Measurements from ENCODE around the gene CWC25. TPM values are rescaled to one million over a fixed set of nuclear protein-coding genes. Genes with fewer than 3 reads are reported as not detected.

The CWC25 gene
- total and polyA plus RNA-seq, 9 of the 15 experiments (the other 6 are each of a cell fraction or from before 2014, with no cell fraction given), result 16.5 to 27.4 (median 23.0) TPM

DNA sequence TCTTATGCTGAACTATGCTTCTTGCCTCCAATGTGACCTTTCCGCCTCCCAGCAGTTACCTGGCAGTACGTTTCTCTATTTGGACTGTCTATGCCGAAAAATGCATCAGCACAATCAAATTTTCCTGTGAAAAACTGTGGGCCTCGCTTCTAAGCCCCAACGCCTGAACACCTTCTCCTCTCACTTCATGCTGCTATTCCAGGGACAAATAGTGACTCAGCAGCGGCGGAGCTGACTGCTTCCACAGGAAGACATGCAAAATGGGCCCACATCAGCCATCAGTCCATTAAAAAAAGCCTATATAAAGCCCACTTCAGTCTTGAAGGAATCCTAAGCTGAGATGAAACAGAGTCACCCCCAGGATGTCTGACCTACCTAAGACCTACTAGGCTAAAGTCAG lies 15.3 kb downstream of the CWC25 start:
- DNase-seq (ENCODE audit: extremely low read depth in 1 of 4, low spot score in 3 of 4), result no peak
- no peaks in the 10 kb centered on the region for H4K20me1 ChIP-seq (replicated peaks; ENCODE audit: control insufficient read depth, insufficient read depth, low read length)
- no peak overlapping the region for H3K4me3 ChIP-seq
- in situ Hi-C loops (cut with MboI), result no loop called here
- H3K9me1 ChIP-seq (ENCODE audit: control insufficient read depth, insufficient read depth, low read length), result no peaks in the 10 kb centered on the region
- intact Hi-C loops (cut with micrococcal nuclease), result no loop called here
- FAIRE-seq, result no peak
- H2AFZ ChIP-seq (ENCODE audit: low read depth, low read length), result no peak overlapping the region
- no peaks in the 10 kb centered on the region for H3K79me2 ChIP-seq (ENCODE audit: control insufficient read depth, insufficient read depth, low read length)
- no peak overlapping the region for H3K9ac ChIP-seq (ENCODE audit: insufficient read depth in 1 of 2, low read depth in 2 of 2, low read length in 2 of 2)
- peaks cover 85% of the 10 kb centered on the region for H3K36me3 ChIP-seq (ENCODE audit: control insufficient read depth, insufficient read depth, low read length)
- TF ChIP-seq, protein P1, sequence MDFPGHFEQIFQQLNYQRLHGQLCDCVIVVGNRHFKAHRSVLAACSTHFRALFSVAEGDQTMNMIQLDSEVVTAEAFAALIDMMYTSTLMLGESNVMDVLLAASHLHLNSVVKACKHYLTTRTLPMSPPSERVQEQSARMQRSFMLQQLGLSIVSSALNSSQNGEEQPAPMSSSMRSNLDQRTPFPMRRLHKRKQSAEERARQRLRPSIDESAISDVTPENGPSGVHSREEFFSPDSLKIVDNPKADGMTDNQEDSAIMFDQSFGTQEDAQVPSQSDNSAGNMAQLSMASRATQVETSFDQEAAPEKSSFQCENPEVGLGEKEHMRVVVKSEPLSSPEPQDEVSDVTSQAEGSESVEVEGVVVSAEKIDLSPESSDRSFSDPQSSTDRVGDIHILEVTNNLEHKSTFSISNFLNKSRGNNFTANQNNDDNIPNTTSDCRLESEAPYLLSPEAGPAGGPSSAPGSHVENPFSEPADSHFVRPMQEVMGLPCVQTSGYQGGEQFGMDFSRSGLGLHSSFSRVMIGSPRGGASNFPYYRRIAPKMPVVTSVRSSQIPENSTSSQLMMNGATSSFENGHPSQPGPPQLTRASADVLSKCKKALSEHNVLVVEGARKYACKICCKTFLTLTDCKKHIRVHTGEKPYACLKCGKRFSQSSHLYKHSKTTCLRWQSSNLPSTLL (IDR thresholded peaks at IDR 0.05), result no peak
- TF ChIP-seq ZNF212 (CRISPR knock-in tag; IDR thresholded peaks at IDR 0.05), result no peak
- TF ChIP-seq, protein P2, sequence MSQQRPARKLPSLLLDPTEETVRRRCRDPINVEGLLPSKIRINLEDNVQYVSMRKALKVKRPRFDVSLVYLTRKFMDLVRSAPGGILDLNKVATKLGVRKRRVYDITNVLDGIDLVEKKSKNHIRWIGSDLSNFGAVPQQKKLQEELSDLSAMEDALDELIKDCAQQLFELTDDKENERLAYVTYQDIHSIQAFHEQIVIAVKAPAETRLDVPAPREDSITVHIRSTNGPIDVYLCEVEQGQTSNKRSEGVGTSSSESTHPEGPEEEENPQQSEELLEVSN (IDR thresholded peaks at IDR 0.05; ENCODE audit: borderline replicate concordance in 1 of 2, extremely low read depth in 1 of 2, insufficient read depth in 1 of 2, insufficient read length in 1 of 2, low read depth in 1 of 2, low read length in 1 of 2, poor library complexity in 1 of 2, severe bottlenecking in 1 of 2), result no peak
- TF ChIP-seq, protein P3, sequence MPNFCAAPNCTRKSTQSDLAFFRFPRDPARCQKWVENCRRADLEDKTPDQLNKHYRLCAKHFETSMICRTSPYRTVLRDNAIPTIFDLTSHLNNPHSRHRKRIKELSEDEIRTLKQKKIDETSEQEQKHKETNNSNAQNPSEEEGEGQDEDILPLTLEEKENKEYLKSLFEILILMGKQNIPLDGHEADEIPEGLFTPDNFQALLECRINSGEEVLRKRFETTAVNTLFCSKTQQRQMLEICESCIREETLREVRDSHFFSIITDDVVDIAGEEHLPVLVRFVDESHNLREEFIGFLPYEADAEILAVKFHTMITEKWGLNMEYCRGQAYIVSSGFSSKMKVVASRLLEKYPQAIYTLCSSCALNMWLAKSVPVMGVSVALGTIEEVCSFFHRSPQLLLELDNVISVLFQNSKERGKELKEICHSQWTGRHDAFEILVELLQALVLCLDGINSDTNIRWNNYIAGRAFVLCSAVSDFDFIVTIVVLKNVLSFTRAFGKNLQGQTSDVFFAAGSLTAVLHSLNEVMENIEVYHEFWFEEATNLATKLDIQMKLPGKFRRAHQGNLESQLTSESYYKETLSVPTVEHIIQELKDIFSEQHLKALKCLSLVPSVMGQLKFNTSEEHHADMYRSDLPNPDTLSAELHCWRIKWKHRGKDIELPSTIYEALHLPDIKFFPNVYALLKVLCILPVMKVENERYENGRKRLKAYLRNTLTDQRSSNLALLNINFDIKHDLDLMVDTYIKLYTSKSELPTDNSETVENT (CRISPR knock-in tag; IDR thresholded peaks at IDR 0.05), result no peak
- TF ChIP-seq NFIC (IDR thresholded peaks at IDR 0.05), result no peak
- no peak for TF ChIP-seq HEY1 (CRISPR knock-in tag; IDR thresholded peaks at IDR 0.05; ENCODE audit: borderline replicate concordance)
- no peak for TF ChIP-seq NR2F6 (CRISPR knock-in tag; IDR thresholded peaks at IDR 0.05)
- TF ChIP-seq ZNF785 (CRISPR knock-in tag; IDR thresholded peaks at IDR 0.05), result no peak
- TF ChIP-seq CC2D1A (IDR thresholded peaks at IDR 0.05), result no peak
- TF ChIP-seq, protein P4, sequence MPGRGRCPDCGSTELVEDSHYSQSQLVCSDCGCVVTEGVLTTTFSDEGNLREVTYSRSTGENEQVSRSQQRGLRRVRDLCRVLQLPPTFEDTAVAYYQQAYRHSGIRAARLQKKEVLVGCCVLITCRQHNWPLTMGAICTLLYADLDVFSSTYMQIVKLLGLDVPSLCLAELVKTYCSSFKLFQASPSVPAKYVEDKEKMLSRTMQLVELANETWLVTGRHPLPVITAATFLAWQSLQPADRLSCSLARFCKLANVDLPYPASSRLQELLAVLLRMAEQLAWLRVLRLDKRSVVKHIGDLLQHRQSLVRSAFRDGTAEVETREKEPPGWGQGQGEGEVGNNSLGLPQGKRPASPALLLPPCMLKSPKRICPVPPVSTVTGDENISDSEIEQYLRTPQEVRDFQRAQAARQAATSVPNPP (IDR thresholded peaks at IDR 0.05; ENCODE audit: borderline replicate concordance, insufficient read depth, insufficient read length), result no peak
- no peak for ATAC-seq
- no peak overlapping the region for H3K4me2 ChIP-seq (ENCODE audit: insufficient read depth, low read length)
- ChIA-PET CTCF (ENCODE audit: low intra/inter-chr PET ratio) (no interaction called here), POLR2A (no interaction called here)
- H3K27ac ChIP-seq (ENCODE audit: extremely low read depth, low read depth, low read length), result no peak overlapping the region
- 94% methylated on average over 7 of the region's 7 CpGs for WGBS (ENCODE audit: insufficient coverage, low coverage, missing lambda C conversion rate)
- no TSS peak for BruUV-seq (replicated peaks)
- H3K9me3 ChIP-seq (replicated peaks; ENCODE audit: control insufficient read depth, insufficient read depth, low read depth, low read length), result no peaks in the 10 kb centered on the region
- H3K27me3 ChIP-seq (ENCODE audit: control insufficient read depth in 2 of 2, insufficient read depth in 2 of 2, low read length in 2 of 2), result no peaks in the 10 kb centered on the region
- H3K4me1 ChIP-seq (replicated peaks in 1 of 2; ENCODE audit: control insufficient read depth in 2 of 2, insufficient read depth in 2 of 2, low read length in 2 of 2), result no peaks in the 10 kb centered on the region

Data from K562 (cell line).